B cell (primary cell): ENCODE data around the gene NDUFV2. TPM values are rescaled to one million over a fixed set of nuclear protein-coding genes. Genes with fewer than 3 reads are reported as not detected.

ENCODE experiments used
- ATAC-seq: fragments of 200-7000 bp; cut with Tn5 transposase; one replicate; pipeline ENCODE4 v1.10.0; 2021; ENCODE audit warnings: low read depth, mild to moderate bottlenecking, moderate number of reproducible peaks, moderate library complexity
- CTCF ChIA-PET: fragments of 350-600 bp; sonication (Branson Sonifier 250); formaldehyde crosslinking; loops from one replicate; lab custom pipeline; 2021; ENCODE audit warnings: antibody characterized with exemption, inconsistent platforms; lab: Charles Lee
- POLR2A ChIA-PET: fragments of 350-600 bp; sonication (Branson Sonifier 250); formaldehyde crosslinking; loops from one replicate; lab custom pipeline; 2021; ENCODE audit warnings: antibody characterized with exemption; lab: Charles Lee
- DNase-seq: peaks from one replicate; pipeline ENCODE4 v3.0.0; 2013
- H2AFZ ChIP-seq: 2 replicates; pipeline ENCODE4 v1.6.1; 2012; ENCODE audit warnings: mild to moderate bottlenecking, low read depth, low read length; ENCODE audit not compliant: insufficient read depth, poor library complexity, severe bottlenecking
- H3K27ac ChIP-seq, 2 donors: 1 replicate in 1 of 2; 2 replicates in 1 of 2; pipeline ENCODE4 v1.5.1; 2012 to 2013; ENCODE audit warnings: low read length in 2 of 2, mild to moderate bottlenecking in 2 of 2, moderate library complexity in 1 of 2
- H3K27me3 ChIP-seq, 4 experiments: fragments of 200-600 bp in 1 of 4; sonication (generic) in 1 of 4; replicated peaks in 1 of 4; 1 replicate in 2 of 4; 2 replicates in 2 of 4; pipeline versions ENCODE4 v1.6.1 to v1.7.0; 2013 to 2016; ENCODE audit warnings: low read length in 3 of 4, mild to moderate bottlenecking in 2 of 4, mixed read lengths in 1 of 4, moderate library complexity in 1 of 4; ENCODE audit not compliant: insufficient read depth in 4 of 4, control insufficient read depth in 3 of 4; ENCODE audit errors: control extremely low read depth in 1 of 4
- H3K36me3 ChIP-seq, 2 experiments: replicated peaks in 1 of 2; 1 replicate in 1 of 2; 2 replicates in 1 of 2; pipeline versions ENCODE4 v1.6.1 to v1.7.1; 2013; ENCODE audit warnings: low read length in 1 of 2; ENCODE audit not compliant: insufficient read depth in 2 of 2, control insufficient read depth in 1 of 2; ENCODE audit errors: control extremely low read depth in 1 of 2, extremely low read depth in 1 of 2
- H3K4me1 ChIP-seq, 2 donors: fragments of 200-600 bp in 1 of 2; sonication (generic) in 1 of 2; 1 replicate in 1 of 2; 2 replicates in 1 of 2; pipeline versions ENCODE4 v1.5.1 to v1.6.1; 2013 to 2017; ENCODE audit warnings: low read length in 2 of 2; ENCODE audit not compliant: control insufficient read depth in 2 of 2, insufficient read depth in 2 of 2
- H3K4me2 ChIP-seq: replicated peaks from 2 replicates; pipeline ENCODE3; 2012; ENCODE audit warnings: mild to moderate bottlenecking, low read depth, low read length; ENCODE audit not compliant: poor library complexity, severe bottlenecking
- H3K4me3 ChIP-seq, 5 experiments: fragments of 200-600 bp in 1 of 5; sonication (generic) in 1 of 5; 1 replicate in 3 of 5; 2 replicates in 2 of 5; pipeline versions ENCODE4 v1.5.1 to v1.7.0; 2011 to 2016; ENCODE audit warnings: low read length in 4 of 5, mild to moderate bottlenecking in 4 of 5, low read depth in 2 of 5, control low read depth in 1 of 5, moderate library complexity in 1 of 5; ENCODE audit not compliant: insufficient read depth in 1 of 5; ENCODE audit errors: control extremely low read depth in 1 of 5, extremely low read depth in 1 of 5
- H3K79me2 ChIP-seq: fragments of 200-600 bp; sonication (generic); one replicate; pipeline ENCODE4 v1.6.0; 2016; ENCODE audit warnings: low read length; ENCODE audit not compliant: control insufficient read depth, insufficient read depth
- H3K9ac ChIP-seq: fragments of 200-600 bp; sonication (generic); 2 replicates; pipeline ENCODE4 v1.6.1; 2017; ENCODE audit warnings: mild to moderate bottlenecking, low read length, moderate library complexity
- H3K9me3 ChIP-seq, 3 donors: one replicate each; pipeline versions ENCODE4 v1.6.1 to v1.7.1; 2013; ENCODE audit warnings: low read length in 2 of 3; ENCODE audit not compliant: control insufficient read depth in 2 of 3, insufficient read depth in 1 of 3; ENCODE audit errors: control extremely low read depth in 1 of 3
- H4K20me1 ChIP-seq: 2 replicates; pipeline ENCODE4 v1.6.0; 2012; ENCODE audit warnings: mild to moderate bottlenecking, low read length; ENCODE audit not compliant: insufficient read depth, control insufficient read depth, poor library complexity, severe bottlenecking
- H3K27ac Mint-ChIP-seq: one replicate; pipeline ENCODE4 v1.8.0; 2021; ENCODE audit warnings: mixed read lengths
- H3K27me3 Mint-ChIP-seq: one replicate; pipeline ENCODE4 v1.8.0; 2021; ENCODE audit warnings: mixed read lengths
- H3K4me1 Mint-ChIP-seq: one replicate; pipeline ENCODE4 v1.8.0; 2021; ENCODE audit warnings: mixed read lengths
- H3K4me3 Mint-ChIP-seq: one replicate; pipeline ENCODE4 v1.8.0; 2021; ENCODE audit warnings: mixed read lengths
- H3K9me3 Mint-ChIP-seq: one replicate; pipeline ENCODE4 v1.8.0; 2022; ENCODE audit warnings: mixed read lengths; ENCODE audit not compliant: insufficient read depth
- CTCF ChIP-seq: fragments of 200-600 bp; IDR thresholded peaks from one replicate; pipeline ENCODE4 v1.8.0; 2022; ENCODE audit warnings: antibody characterized with exemption, mild to moderate bottlenecking
- EZH2 ChIP-seq: IDR thresholded peaks from 2 replicates; pipeline ENCODE4 v1.6.1; 2012; ENCODE audit warnings: borderline replicate concordance, low read depth, mild to moderate bottlenecking, moderate library complexity, low read length; ENCODE audit not compliant: insufficient read depth, poor library complexity, severe bottlenecking
- WGBS: methylation state at CpG from one replicate; pipeline ENCODE4 v1.1.5; 2013; ENCODE audit warnings: missing lambda C conversion rate; ENCODE audit not compliant: insufficient coverage; 5-methylcytosine and 5-hydroxymethylcytosine counted together
- intact Hi-C: fragments of 100-400 bp; cut with micrococcal nuclease; formaldehyde crosslinking; loops from one replicate; pipeline ENCODE4 v1.10.0; 2022
- polyA plus RNA-seq: library from polyadenylated mRNA; depleted of rRNA; stranded (reverse); fragments of >200 nt; gene quantifications from 2 replicates; pipeline ENCODE4 v1.2.3, GENCODE V29; 2012
- total RNA-seq, 2 donors: library from RNA; stranded (reverse); fragments of 120-200 nt in 1 of 2; gene quantifications; 1 replicate in 1 of 2; 2 replicates in 1 of 2; pipeline versions ENCODE4 v1.2.3 to v1.2.4, GENCODE V29; 2013 to 2022

NDUFV2 gene
- total and polyA plus RNA-seq, 2 donors (not counting 1 experiment from before 2014, with no cell fraction given), result 44.4 to 137 TPM

- H3K4me1 Mint-ChIP-seq, result peaks cover 47% of the 10 kb centered on the region
- H3K79me2 ChIP-seq, result peaks cover 35% of the 10 kb centered on the region
Observed at GRCh38 chr18:9135912-9136314, 33.4 kb downstream of the NDUFV2 start.

More at GRCh38 chr18:9135912-9136314, 33.4 kb downstream of the NDUFV2 start:
- H3K27ac Mint-ChIP-seq, result peak overlapping the region; percentile 99
- H3K4me3 Mint-ChIP-seq, result peak overlapping the region; percentile 99
- Histone ChIP-seq H3K9ac (peak overlapping the region; percentile 81), H2AFZ (peak overlapping the region; percentile 86), H3K4me2 (peak overlapping the region; percentile 85), H3K36me3 (peaks cover 8 to 25% of the 10 kb centered on the region in 2 experiments), H3K9me3 (no peaks in the 10 kb centered on the region), H3K27ac (peak overlapping the region; percentile 89 to 97), H4K20me1 (peaks cover 12% of the 10 kb centered on the region), H3K27me3 (no peaks in the 10 kb centered on the region), H3K4me1 (peaks cover 36 to 38% of the 10 kb centered on the region in 2 donors), H3K4me3 (peak overlapping the region; percentile 66 to 89 (median 78))
- no peaks in the 10 kb centered on the region for H3K9me3 Mint-ChIP-seq
- ChIA-PET CTCF (interaction anchor here (1.0 to 4.7 kb wide), 7 partner anchors 9 to 62 kb away, joined by 3 to 23 read pairs (median 7); no protein-coding TSS in a partner anchor), POLR2A (interaction anchor here (0.6 to 4.8 kb wide), 12 partner anchors 8 to 40 kb away, joined by 3 to 59 read pairs (median 4); partner anchors contain the start of gene NDUFV2)
- intact Hi-C loops, result loop anchor here (1.0 kb wide), 4 partner anchors 19 to 198 kb away; partner anchors contain the start of genes NDUFV2 and TWSG1
- WGBS, result under 1% methylated on average over 32 of the region's 33 CpGs
- H3K27me3 Mint-ChIP-seq, result no peaks in the 10 kb centered on the region
- TF ChIP-seq CTCF (no peak), EZH2 (no peak)
- DNase-seq (no peak), ATAC-seq (peak; percentile 8)
